K562 (cell line): ENCODE measurements around the gene CNGA3. TPM values are rescaled to one million over a fixed set of nuclear protein-coding genes. Genes with fewer than 3 reads are reported as not detected.

Experiments used
- ATAC-seq: fragments of 200-7000 bp; cut with Tn5 transposase; 3 replicates; pipeline ENCODE4 v1.9.1; 2020; ENCODE audit warnings: moderate library complexity
- BruUV-seq: library from RNA; stranded (reverse); fragments of 400-500 nt; replicated peaks from 2 replicates; lab custom pipeline; 2021; lab: Mats Ljungman, UMichigan
- CTCF ChIA-PET: fragments of 300-600 bp; formaldehyde crosslinking; extraction: SDS; loops from one replicate; lab custom pipeline; 2021; ENCODE audit warnings: low intra/inter-chr PET ratio; lab: Yijun Ruan, JAX
- POLR2A ChIA-PET: fragments of 300-600, 350-650 bp; sonication (Branson Sonifier 250); formaldehyde crosslinking; extraction: SDS; loops from one replicate; lab custom pipeline; 2021; ENCODE audit warnings: antibody characterized with exemption, inconsistent platforms; lab: Yijun Ruan, JAX
- DNase-seq, 4 experiments: peaks; one replicate each; pipeline versions ENCODE4 v3.0.0 to v3.0.0-alpha.2; 2011 to 2018; ENCODE audit warnings: low spot score in 3 of 4, mixed read lengths in 3 of 4; ENCODE audit errors: extremely low read depth in 1 of 4
- FAIRE-seq: peaks from 2 replicates; lab custom pipeline; 2011; peaks lifted over from hg19 to GRCh38; lab: Jason Lieb, UNC
- H2AFZ ChIP-seq: 2 replicates; pipeline ENCODE4 v1.6.0; 2011; ENCODE audit warnings: low read depth, low read length, control low read depth, inconsistent platforms
- H3K27ac ChIP-seq: fragments of 200-600 bp; 3 replicates; pipeline ENCODE4 v1.8.0; 2011; ENCODE audit warnings: low read depth, mild to moderate bottlenecking, control low read depth, inconsistent platforms, low read length, moderate library complexity, mixed read lengths; ENCODE audit errors: extremely low read depth
- H3K27me3 ChIP-seq, 2 experiments: fragments of 300-600 bp in 1 of 2; 2 replicates in 1 of 2; 3 replicates in 1 of 2; pipeline versions ENCODE4 v1.6.0 to v1.8.0; 2011; ENCODE audit warnings: inconsistent platforms in 2 of 2, low read length in 2 of 2, mild to moderate bottlenecking in 1 of 2, mixed read lengths in 1 of 2, moderate library complexity in 1 of 2; ENCODE audit not compliant: control insufficient read depth in 2 of 2, insufficient read depth in 2 of 2
- H3K36me3 ChIP-seq: fragments of 300-600 bp; 3 replicates; pipeline ENCODE4 v1.8.0; 2011; ENCODE audit warnings: mild to moderate bottlenecking, low read length, inconsistent platforms; ENCODE audit not compliant: control insufficient read depth, insufficient read depth
- H3K4me1 ChIP-seq, 2 experiments: fragments of 200-600 bp in 1 of 2; replicated peaks in 1 of 2; 2 replicates in 1 of 2; 3 replicates in 1 of 2; pipeline versions ENCODE4 v1.5.1 to v1.8.0; 2011; ENCODE audit warnings: inconsistent platforms in 2 of 2, low read length in 2 of 2, mild to moderate bottlenecking in 1 of 2, mixed read lengths in 1 of 2, moderate library complexity in 1 of 2; ENCODE audit not compliant: control insufficient read depth in 2 of 2, insufficient read depth in 2 of 2
- H3K4me2 ChIP-seq: 2 replicates; pipeline ENCODE4 v1.6.1; 2011; ENCODE audit warnings: low read length, control low read depth, inconsistent platforms, mixed read lengths; ENCODE audit not compliant: insufficient read depth
- H3K4me3 ChIP-seq: fragments of 200-600 bp; sonication (generic), shearing (Covaris generic); 2 replicates; pipeline ENCODE4 v1.5.1; 2016; ENCODE audit warnings: control low read depth, inconsistent platforms
- H3K79me2 ChIP-seq: fragments of 200-600 bp; 3 replicates; pipeline ENCODE4 v1.8.0; 2011; ENCODE audit warnings: low read length, inconsistent platforms; ENCODE audit not compliant: control insufficient read depth, insufficient read depth
- H3K9ac ChIP-seq, 2 experiments: 2 replicates each; pipeline versions ENCODE4 v1.6.0 to v1.6.1; 2011; ENCODE audit warnings: low read depth in 2 of 2, low read length in 2 of 2, control low read depth in 1 of 2, inconsistent platforms in 1 of 2, mild to moderate bottlenecking in 1 of 2, mixed read lengths in 1 of 2; ENCODE audit not compliant: insufficient read depth in 1 of 2
- H3K9me1 ChIP-seq: one replicate; pipeline ENCODE4 v1.6.0; 2011; ENCODE audit warnings: inconsistent platforms, mild to moderate bottlenecking, low read length, moderate library complexity; ENCODE audit not compliant: control insufficient read depth, insufficient read depth
- H3K9me3 ChIP-seq: replicated peaks from 2 replicates; pipeline ENCODE4 v1.5.1; 2011; ENCODE audit warnings: low read depth, low read length, inconsistent platforms; ENCODE audit not compliant: control insufficient read depth, insufficient read depth
- H4K20me1 ChIP-seq: replicated peaks from 2 replicates; pipeline ENCODE4 v1.6.1; 2011; ENCODE audit warnings: low read length, inconsistent platforms, mixed read lengths; ENCODE audit not compliant: control insufficient read depth, insufficient read depth
- L3MBTL2 ChIP-seq: fragments of 450-650 bp; IDR thresholded peaks from 2 replicates; pipeline ENCODE4 v1.6.1; 2016; ENCODE audit warnings: mild to moderate bottlenecking, moderate library complexity
- TRIM28 ChIP-seq: fragments of 450-650 bp; IDR thresholded peaks from 2 replicates; pipeline ENCODE4 v1.6.1; 2017
- WGBS: fragments of 100-300 bp; shearing (Covaris generic); methylation state at CpG from one replicate; pipeline ENCODE4 v1.1.6; 2016; ENCODE audit warnings: low coverage, mixed read lengths; ENCODE audit not compliant: insufficient coverage; ENCODE audit errors: missing lambda C conversion rate; 5-methylcytosine and 5-hydroxymethylcytosine counted together
- in situ Hi-C: fragments of 300-500 bp; cut with MboI; formaldehyde crosslinking; loops from 4 replicates; pipeline ENCODE4 v1.15.0; 2018; ENCODE audit warnings: inconsistent platforms, mixed read lengths
- intact Hi-C: fragments of 100-400 bp; cut with micrococcal nuclease; formaldehyde crosslinking; loops from 2 replicates; pipeline ENCODE4 v1.14.2; 2022
- polyA plus RNA-seq, 8 experiments: library from polyadenylated mRNA; depleted of rRNA in 4 of 8; stranded (reverse) in 5 of 8; unstranded in 3 of 8; fragments of >200 nt; fragmentation: Nextera tagmentation in 2 of 8; fragmentation: Illumina TruSeq in 1 of 8; extraction: Ambion mirVana in 2 of 8; extraction: Trizol in 1 of 8; gene quantifications; 2 replicates each; pipeline versions ENCODE4 v1.2.1 to v1.2.3, GENCODE V29; 2011 to 2014; ENCODE audit warnings: inconsistent platforms in 1 of 8, missing spikeins in 1 of 8
- total RNA-seq, 7 experiments: library from RNA; depleted of rRNA in 6 of 7; stranded (reverse); fragments of >200 nt in 6 of 7; fragmentation: Illumina TruSeq in 2 of 7; extraction: Trizol in 2 of 7; gene quantifications; 2 replicates each; pipeline versions ENCODE4 v1.2.1 to v1.2.3, GENCODE V29; 2011 to 2021; ENCODE audit warnings: low replicate concordance in 1 of 7
- TF ChIP-seq, protein P1 (sequence below): sonication (generic); formaldehyde crosslinking; IDR thresholded peaks from 2 replicates; pipeline ENCODE4 v1.5.0; 2020; ENCODE audit warnings: missing genetic modification reagents
- TF ChIP-seq, protein P2 (sequence below): sonication (generic); formaldehyde crosslinking; IDR thresholded peaks from 2 replicates; pipeline ENCODE4 v1.9.0; 2022; ENCODE audit warnings: mild to moderate bottlenecking, missing genetic modification reagents

Gene CNGA3
- total and polyA plus RNA-seq, 9 of the 15 experiments (the other 6 are each of a cell fraction or from before 2014, with no cell fraction given) = not detected

DNA sequence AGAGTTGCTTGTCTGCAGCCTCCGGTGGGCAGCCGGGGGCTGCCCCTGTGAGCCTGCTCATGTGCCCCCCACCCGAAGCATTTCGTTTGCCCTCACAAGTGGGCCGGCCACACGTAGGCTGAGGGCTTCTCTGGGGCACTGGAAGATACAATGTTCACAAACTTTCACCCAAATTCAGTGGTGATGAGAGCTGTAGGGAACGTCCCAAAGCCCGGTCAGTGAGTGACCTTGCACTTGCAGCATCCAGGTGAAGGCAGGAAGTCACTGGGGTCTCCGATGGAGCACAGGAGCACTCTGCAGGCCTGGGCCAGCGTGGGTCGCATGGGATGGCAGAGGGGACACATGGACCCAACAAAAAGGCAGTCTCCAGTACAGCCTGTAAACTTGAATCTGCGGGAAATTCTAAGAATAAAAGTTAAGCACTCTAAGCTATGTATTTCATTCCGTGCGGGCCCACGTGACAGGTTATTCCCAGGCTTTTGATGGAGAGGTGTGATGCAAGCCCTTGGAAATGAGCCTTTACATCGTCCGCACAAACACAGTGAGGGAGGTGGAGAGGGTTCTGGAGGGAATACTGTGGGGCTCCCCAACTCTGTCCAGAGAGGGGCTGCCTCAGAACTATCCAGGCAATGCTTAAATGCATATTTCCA is 42.5 kb downstream of the CNGA3 start:
- CTCF ChIA-PET = no interaction called here
- 10% methylated on average over 17 of the region's 17 CpGs for WGBS
- TF ChIP-seq, protein P1, sequence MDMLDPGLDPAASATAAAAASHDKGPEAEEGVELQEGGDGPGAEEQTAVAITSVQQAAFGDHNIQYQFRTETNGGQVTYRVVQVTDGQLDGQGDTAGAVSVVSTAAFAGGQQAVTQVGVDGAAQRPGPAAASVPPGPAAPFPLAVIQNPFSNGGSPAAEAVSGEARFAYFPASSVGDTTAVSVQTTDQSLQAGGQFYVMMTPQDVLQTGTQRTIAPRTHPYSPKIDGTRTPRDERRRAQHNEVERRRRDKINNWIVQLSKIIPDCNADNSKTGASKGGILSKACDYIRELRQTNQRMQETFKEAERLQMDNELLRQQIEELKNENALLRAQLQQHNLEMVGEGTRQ = 0 out of 2 replicates have a peak, but pooled peaks have one; percentile 19
- TF ChIP-seq TRIM28 (no peak), L3MBTL2 (peak; percentile 32; the same call in 1 of the 2 replicates)
- TF ChIP-seq, protein P2, sequence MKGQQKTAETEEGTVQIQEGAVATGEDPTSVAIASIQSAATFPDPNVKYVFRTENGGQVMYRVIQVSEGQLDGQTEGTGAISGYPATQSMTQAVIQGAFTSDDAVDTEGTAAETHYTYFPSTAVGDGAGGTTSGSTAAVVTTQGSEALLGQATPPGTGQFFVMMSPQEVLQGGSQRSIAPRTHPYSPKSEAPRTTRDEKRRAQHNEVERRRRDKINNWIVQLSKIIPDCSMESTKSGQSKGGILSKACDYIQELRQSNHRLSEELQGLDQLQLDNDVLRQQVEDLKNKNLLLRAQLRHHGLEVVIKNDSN (CRISPR knock-in tag) = 0 out of 2 replicates have a peak, but pooled peaks have one; percentile 15
- TF ChIP-seq, all 486 proteins: peak for 3

More for the DNA sequence above, 42.5 kb downstream of the CNGA3 start:
- FAIRE-seq (no peak), ATAC-seq (no peak), DNase-seq (no peak)
- no peak overlapping the region for H3K9ac ChIP-seq
- no peak overlapping the region for H3K4me3 ChIP-seq
- H3K79me2 ChIP-seq = no peaks in the 10 kb centered on the region
- no TSS peak for BruUV-seq
- no peaks in the 10 kb centered on the region for H3K4me1 ChIP-seq
- H3K4me2 ChIP-seq = no peak overlapping the region
- POLR2A ChIA-PET = no interaction called here
- no peak overlapping the region for H2AFZ ChIP-seq
- H4K20me1 ChIP-seq = no peaks in the 10 kb centered on the region; the same call in none of the 2 replicates
- in situ Hi-C loops (loop anchor here (25.0 kb wide), 1 partner anchor 576 kb away; no protein-coding TSS in a partner anchor), intact Hi-C loops (loop anchor here (5.0 to 10.0 kb wide), 5 partner anchors 76 to 794 kb away; no protein-coding TSS in a partner anchor)
- peaks cover 47 to 81% of the 10 kb centered on the region in 2 experiments for H3K27me3 ChIP-seq
- H3K9me1 ChIP-seq = no peaks in the 10 kb centered on the region
- H3K9me3 ChIP-seq = 0 out of 2 replicates have a peak, but pooled peaks cover 2% of the 10 kb centered on the region
- no peaks in the 10 kb centered on the region for H3K36me3 ChIP-seq
- H3K27ac ChIP-seq = no peak overlapping the region
